GM12878 (cell line): ENCODE data around the gene NRP1. TPM values are rescaled to one million over a fixed set of nuclear protein-coding genes. Genes with fewer than 3 reads are reported as not detected.

Experiments used
- ATAC-seq: fragments of 200-7000 bp; cut with Tn5 transposase; 3 replicates; pipeline ENCODE4 v1.9.1; 2020; ENCODE audit warnings: mild to moderate bottlenecking, moderate library complexity
- BruUV-seq: library from RNA; stranded (reverse); fragments of 400-500 nt; replicated peaks from 2 replicates; lab custom pipeline; 2021; lab: Mats Ljungman, UMichigan
- CTCF ChIA-PET: fragments of 300-600 bp; sonication (Branson Sonifier 250); formaldehyde crosslinking; extraction: SDS; loops from one replicate; lab custom pipeline; 2021; ENCODE audit warnings: inconsistent platforms; lab: Yijun Ruan, JAX
- POLR2A ChIA-PET: fragments of 350-600 bp; formaldehyde crosslinking; extraction: SDS; loops from one replicate; lab custom pipeline; 2021; ENCODE audit warnings: inconsistent platforms; lab: Charles Lee
- RAD21 ChIA-PET: fragments of 300-600 bp; sonication (Branson Sonifier 250); formaldehyde crosslinking; loops from one replicate; lab custom pipeline; 2023; ENCODE audit warnings: antibody characterized with exemption; ENCODE audit not compliant: unreplicated experiment; lab: Charles Lee
- SMC1A ChIA-PET: fragments of 300-600 bp; sonication (Branson Sonifier 250); formaldehyde crosslinking; loops from one replicate; lab custom pipeline; 2023; ENCODE audit not compliant: unreplicated experiment, uncharacterized antibody; lab: Charles Lee
- DNase-seq: peaks from one replicate; pipeline ENCODE4 v3.0.0-alpha.2; 2011; ENCODE audit warnings: low read depth, low spot score
- FAIRE-seq: peaks from 3 replicates; lab custom pipeline; 2011; peaks lifted over from hg19 to GRCh38; lab: Jason Lieb, UNC
- H2AFZ ChIP-seq: 2 replicates; pipeline ENCODE4 v1.6.0; 2011; ENCODE audit warnings: low read depth, low read length, control low read depth; ENCODE audit not compliant: control insufficient read depth
- H3K27ac ChIP-seq: 2 replicates; pipeline ENCODE4 v1.5.1; 2011; ENCODE audit warnings: control low read depth; ENCODE audit not compliant: control insufficient read depth, insufficient read depth
- H3K27me3 ChIP-seq, 2 experiments: replicated peaks in 1 of 2; 2 replicates each; pipeline versions ENCODE4 v1.6.0 to v1.6.1; 2011; ENCODE audit warnings: low read length in 1 of 2; ENCODE audit not compliant: control insufficient read depth in 2 of 2, insufficient read depth in 2 of 2
- H3K36me3 ChIP-seq, 2 experiments: 2 replicates each; pipeline ENCODE4 v1.5.1; 2011; ENCODE audit warnings: low read length in 1 of 2; ENCODE audit not compliant: control insufficient read depth in 2 of 2, insufficient read depth in 2 of 2
- H3K4me1 ChIP-seq: 2 replicates; pipeline ENCODE4 v1.6.1; 2011; ENCODE audit warnings: mild to moderate bottlenecking, low read length, moderate library complexity, mixed read lengths; ENCODE audit not compliant: control insufficient read depth, insufficient read depth
- H3K4me2 ChIP-seq: 2 replicates; pipeline ENCODE4 v1.6.0; 2011; ENCODE audit warnings: control low read depth; ENCODE audit not compliant: control insufficient read depth, insufficient read depth
- H3K4me3 ChIP-seq: fragments of 200-600 bp; sonication (generic); 2 replicates; pipeline ENCODE4 v1.5.1; 2016
- H3K79me2 ChIP-seq: 2 replicates; pipeline ENCODE4 v1.6.0; 2011; ENCODE audit warnings: low read length; ENCODE audit not compliant: control insufficient read depth, insufficient read depth
- H3K9ac ChIP-seq: 2 replicates; pipeline ENCODE4 v1.8.0; 2011; ENCODE audit warnings: low read length, control low read depth, mixed read lengths; ENCODE audit not compliant: control insufficient read depth, insufficient read depth
- H3K9me3 ChIP-seq: replicated peaks from 3 replicates; pipeline ENCODE4 v1.5.1; 2011; ENCODE audit warnings: mild to moderate bottlenecking, low read length; ENCODE audit not compliant: control insufficient read depth, insufficient read depth
- H4K20me1 ChIP-seq: 2 replicates; pipeline ENCODE4 v1.6.0; 2011; ENCODE audit not compliant: control insufficient read depth, insufficient read depth
- BHLHE40 ChIP-seq, 2 experiments: fragments of 450-650 bp in 1 of 2; IDR thresholded peaks; 2 replicates each; pipeline ENCODE4 v1.6.1; 2011 to 2017; ENCODE audit warnings: low read depth in 2 of 2, borderline replicate concordance in 1 of 2, improper control_type of control experiment in 1 of 2, low read length in 1 of 2, mild to moderate bottlenecking in 1 of 2
- CHD1 ChIP-seq: IDR thresholded peaks from 2 replicates; pipeline ENCODE4 v1.6.1; 2012; ENCODE audit warnings: low read depth, low read length, improper control_type of control experiment
- CHD2 ChIP-seq: IDR thresholded peaks from 2 replicates; pipeline ENCODE4 v1.6.1; 2011; ENCODE audit warnings: low read depth, low read length, improper control_type of control experiment, borderline replicate concordance
- DPF2 ChIP-seq: fragments of 450-650 bp; IDR thresholded peaks from 2 replicates; pipeline ENCODE4 v1.6.1; 2017; ENCODE audit warnings: mild to moderate bottlenecking
- FOXM1 ChIP-seq: IDR thresholded peaks from 2 replicates; pipeline ENCODE4 v1.6.1; 2012; ENCODE audit warnings: low read depth, mild to moderate bottlenecking, inconsistent platforms, low read length, moderate library complexity
- PML ChIP-seq: IDR thresholded peaks from 2 replicates; pipeline ENCODE4 v1.6.1; 2012; ENCODE audit warnings: low read length, inconsistent platforms
- RAD21 ChIP-seq: IDR thresholded peaks from 2 replicates; pipeline ENCODE4 v1.6.1; 2011; ENCODE audit warnings: mild to moderate bottlenecking, low read depth, low read length, moderate library complexity; ENCODE audit not compliant: insufficient read depth
- SIN3A ChIP-seq: IDR thresholded peaks from 2 replicates; pipeline ENCODE4 v1.6.1; 2012; ENCODE audit warnings: low read depth, low read length, improper control_type of control experiment
- SP1 ChIP-seq: IDR thresholded peaks from one replicate; pipeline ENCODE4 v1.6.1; 2011; ENCODE audit warnings: low read depth, low read length
- STAT3 ChIP-seq: IDR thresholded peaks from 2 replicates; pipeline ENCODE4 v1.6.1; 2011; ENCODE audit warnings: low read depth, low read length, improper control_type of control experiment
- ZBTB4 ChIP-seq: fragments of 450-650 bp; formaldehyde crosslinking; IDR thresholded peaks from 2 replicates; pipeline ENCODE4 v1.4.0; 2022; ENCODE audit warnings: mild to moderate bottlenecking, moderate library complexity
- ZNF384 ChIP-seq: IDR thresholded peaks from 2 replicates; pipeline ENCODE4 v1.6.1; 2012; ENCODE audit warnings: low read depth, mild to moderate bottlenecking, low read length, improper control_type of control experiment, borderline replicate concordance
- ZNF622 ChIP-seq: fragments of 450-650 bp; IDR thresholded peaks from 2 replicates; pipeline ENCODE4 v1.6.1; 2017; ENCODE audit warnings: mild to moderate bottlenecking, inconsistent platforms
- WGBS: methylation state at CpG from one replicate; pipeline ENCODE4 v1.1.6; 2016; ENCODE audit warnings: low lambda C conversion rate; ENCODE audit not compliant: insufficient replicate concordance, insufficient coverage; ENCODE audit errors: missing lambda C conversion rate; 5-methylcytosine and 5-hydroxymethylcytosine counted together
- in situ Hi-C: fragments of 300-500 bp; cut with MboI; formaldehyde crosslinking; loops from 9 replicates; pipeline ENCODE4 v1.14.3; 2018; ENCODE audit warnings: mixed read lengths
- intact Hi-C: fragments of 100-400 bp; cut with micrococcal nuclease; formaldehyde crosslinking; loops from one replicate; pipeline ENCODE4 v1.14.2; 2022; ENCODE audit not compliant: unreplicated experiment
- polyA plus RNA-seq, 11 experiments: library from polyadenylated mRNA; depleted of rRNA in 4 of 11; unstranded in 6 of 11; stranded (reverse) in 5 of 11; fragments of >200 nt; fragmentation: Nextera tagmentation in 4 of 11; fragmentation: Illumina TruSeq in 1 of 11; extraction: Ambion mirVana in 4 of 11; extraction: Trizol in 1 of 11; gene quantifications; 1 replicate in 1 of 11; 2 replicates in 10 of 11; pipeline versions ENCODE4 v1.2.1 to v1.2.3, GENCODE V29; 2011 to 2016; ENCODE audit warnings: inconsistent platforms in 2 of 11, missing spikeins in 2 of 11, low read depth in 1 of 11
- total RNA-seq, 4 experiments: library from RNA; depleted of rRNA in 3 of 4; stranded (reverse); fragments of >200 nt in 3 of 4; fragmentation: Illumina TruSeq in 1 of 4; extraction: Trizol in 1 of 4; gene quantifications; 2 replicates each; pipeline versions ENCODE4 v1.2.1 to v1.2.3, GENCODE V29; 2013 to 2021

The NRP1 gene
- total and polyA plus RNA-seq, 10 of the 15 experiments (the other 5 are each of a cell fraction or from before 2014, with no cell fraction given) = 0.11 to 12.1 (median 0.52) TPM

DNA sequence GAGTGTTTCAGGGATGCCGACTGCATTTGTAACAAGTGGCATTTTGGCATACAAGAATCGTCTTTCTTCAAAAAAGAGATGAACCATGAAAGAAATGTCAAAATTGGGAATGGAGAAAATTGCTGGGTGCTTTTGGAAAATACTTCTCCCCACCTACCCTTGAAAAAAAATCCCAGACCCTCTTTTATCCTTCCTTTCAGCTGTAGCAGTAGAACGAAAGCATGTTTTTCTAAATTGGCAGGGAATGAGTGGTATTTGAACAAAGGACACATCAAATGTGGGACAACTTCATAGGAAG is 187.5 kb downstream of the NRP1 start:
- 71% methylated on average over 3 of the region's 3 CpGs for WGBS
- FAIRE-seq (no peak), DNase-seq (no peak), ATAC-seq (no peak)
- H3K4me1 ChIP-seq = no peaks in the 10 kb centered on the region
- H4K20me1 ChIP-seq = no peaks in the 10 kb centered on the region
- no peak overlapping the region for H3K27ac ChIP-seq
- RAD21 ChIA-PET = no interaction called here
- intact Hi-C loops (no loop called here), in situ Hi-C loops (no loop called here)
- H3K9ac ChIP-seq = no peak overlapping the region
- no peaks in the 10 kb centered on the region for H3K27me3 ChIP-seq
- SMC1A ChIA-PET = no interaction called here
- BruUV-seq = no TSS peak
- H3K79me2 ChIP-seq = no peaks in the 10 kb centered on the region
- CTCF ChIA-PET = no interaction called here
- no peak overlapping the region for H3K4me2 ChIP-seq
- H3K36me3 ChIP-seq = no peaks in the 10 kb centered on the region
- H3K4me3 ChIP-seq = no peak overlapping the region
- H2AFZ ChIP-seq = no peak overlapping the region
- no peak for TF ChIP-seq ZNF384
- TF ChIP-seq SP1 = no peak
- TF ChIP-seq ZBTB4 (CRISPR knock-in tag) = no peak
- TF ChIP-seq FOXM1 = no peak
- no peak for TF ChIP-seq CHD1
- no peak for TF ChIP-seq SIN3A
- TF ChIP-seq RAD21 = no peak
- no peak for TF ChIP-seq STAT3
- TF ChIP-seq BHLHE40 (IDR thresholded peaks at IDR 0.05; ENCODE audit: borderline replicate concordance in 1 of 2, low read depth in 2 of 2, low read length in 1 of 2) = no peak
- TF ChIP-seq ZNF622 = no peak
- no peak for TF ChIP-seq CHD2
- TF ChIP-seq DPF2 = no peak
- no peak for TF ChIP-seq PML
- H3K9me3 ChIP-seq = no peaks in the 10 kb centered on the region
- POLR2A ChIA-PET = no interaction called here
